GM18909 (cell line): ENCODE results near the gene RFXAP.
A peak's percentile ranks its signal among the peaks of the same experiment; 100 is the strongest.
"Not testable (repeated sequence)": the region's sequence is repeated elsewhere in the genome, so short reads cannot be mapped to it uniquely, and the experiment has no call there.

Source experiments
- ATAC-seq: cut with Tn5 transposase; IDR thresholded peaks from one replicate; pipeline ENCODE4 v1.9.1; 2021; ENCODE audit warnings: mild to moderate bottlenecking; ENCODE audit not compliant: unreplicated experiment, poor library complexity

The RFXAP gene, protein sequence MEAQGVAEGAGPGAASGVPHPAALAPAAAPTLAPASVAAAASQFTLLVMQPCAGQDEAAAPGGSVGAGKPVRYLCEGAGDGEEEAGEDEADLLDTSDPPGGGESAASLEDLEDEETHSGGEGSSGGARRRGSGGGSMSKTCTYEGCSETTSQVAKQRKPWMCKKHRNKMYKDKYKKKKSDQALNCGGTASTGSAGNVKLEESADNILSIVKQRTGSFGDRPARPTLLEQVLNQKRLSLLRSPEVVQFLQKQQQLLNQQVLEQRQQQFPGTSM

DNA sequence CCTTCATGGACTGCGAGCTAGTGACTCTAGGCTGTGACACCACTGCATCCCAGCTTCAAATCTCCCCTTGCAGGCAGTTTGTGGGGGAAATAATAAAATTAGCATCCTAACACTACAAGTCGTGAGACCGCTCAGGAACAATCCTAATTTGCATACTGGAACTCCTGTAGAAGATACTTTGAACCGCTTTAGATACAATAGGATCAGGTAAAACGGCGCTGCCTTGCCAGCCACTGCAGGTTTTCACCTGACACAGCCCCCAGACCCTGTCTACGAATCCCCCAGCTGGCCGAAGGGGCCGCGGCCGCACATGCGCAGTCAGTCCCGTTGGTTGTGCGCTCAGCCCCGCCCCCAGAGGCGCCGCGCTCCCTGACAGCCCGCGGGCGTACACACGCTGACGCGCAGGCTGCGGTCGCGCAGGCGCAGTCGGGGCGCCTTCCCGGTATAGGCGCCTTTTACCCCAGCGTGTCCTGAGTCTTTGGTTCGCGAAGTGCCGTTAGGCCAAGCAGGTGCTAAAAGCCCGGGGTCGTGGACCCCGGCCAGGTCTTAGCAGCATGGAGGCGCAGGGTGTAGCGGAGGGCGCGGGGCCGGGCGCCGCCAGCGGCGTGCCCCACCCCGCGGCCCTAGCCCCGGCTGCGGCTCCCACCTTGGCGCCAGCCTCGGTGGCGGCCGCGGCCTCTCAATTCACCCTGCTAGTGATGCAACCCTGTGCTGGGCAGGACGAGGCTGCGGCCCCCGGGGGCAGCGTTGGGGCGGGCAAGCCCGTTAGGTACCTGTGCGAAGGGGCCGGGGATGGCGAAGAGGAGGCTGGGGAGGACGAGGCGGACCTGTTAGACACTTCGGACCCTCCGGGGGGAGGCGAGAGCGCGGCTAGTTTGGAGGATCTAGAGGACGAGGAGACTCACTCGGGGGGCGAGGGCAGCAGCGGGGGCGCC lies at the start of gene RFXAP:
RFXAP (plus strand) TSS at position 419 of the 935 bp plus-strand sequence; CDS start at position 555, 136 bp downstream.
- peak; percentile 90 for ATAC-seq

DNA sequence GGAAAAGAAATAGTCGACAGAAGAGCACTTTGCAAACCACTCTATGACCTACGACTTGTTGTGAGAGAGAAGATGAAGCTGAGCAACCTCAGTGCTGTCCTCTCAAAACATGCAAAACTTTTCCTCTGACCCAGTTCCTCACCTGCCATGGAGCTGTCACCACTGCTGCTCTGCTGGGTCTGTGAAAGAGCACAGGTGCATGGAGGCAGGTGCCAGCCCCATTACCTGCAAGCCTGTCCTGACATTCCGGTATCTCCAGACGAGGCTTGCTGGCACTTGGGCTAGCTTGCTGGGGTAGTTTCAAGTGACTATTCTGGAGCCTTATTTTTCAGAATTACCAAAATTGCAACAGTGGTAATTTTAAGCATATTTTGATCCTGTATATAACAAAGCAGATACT lies 49.5 kb upstream of the RFXAP start:
- no peak for ATAC-seq

DNA sequence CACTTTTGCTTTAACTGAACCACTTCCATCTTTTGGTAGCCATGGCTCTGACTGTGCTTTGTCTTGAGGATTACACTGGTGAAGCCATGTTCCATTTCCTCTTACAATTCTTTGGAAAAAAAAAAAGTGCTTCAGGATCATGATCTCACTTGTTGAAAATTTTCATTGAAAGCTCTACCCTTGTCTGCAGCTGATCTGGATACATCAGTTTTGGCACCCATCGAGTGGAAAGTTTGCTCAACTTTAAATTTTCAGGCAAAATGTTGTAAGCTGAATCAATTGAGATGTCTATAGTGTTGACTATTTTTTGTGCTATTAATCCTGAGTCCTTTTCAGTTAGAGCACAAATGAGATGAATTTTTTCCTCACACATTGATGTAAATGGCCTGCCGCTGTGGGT lies 48.3 kb upstream of the RFXAP start:
- ATAC-seq: no peak

DNA sequence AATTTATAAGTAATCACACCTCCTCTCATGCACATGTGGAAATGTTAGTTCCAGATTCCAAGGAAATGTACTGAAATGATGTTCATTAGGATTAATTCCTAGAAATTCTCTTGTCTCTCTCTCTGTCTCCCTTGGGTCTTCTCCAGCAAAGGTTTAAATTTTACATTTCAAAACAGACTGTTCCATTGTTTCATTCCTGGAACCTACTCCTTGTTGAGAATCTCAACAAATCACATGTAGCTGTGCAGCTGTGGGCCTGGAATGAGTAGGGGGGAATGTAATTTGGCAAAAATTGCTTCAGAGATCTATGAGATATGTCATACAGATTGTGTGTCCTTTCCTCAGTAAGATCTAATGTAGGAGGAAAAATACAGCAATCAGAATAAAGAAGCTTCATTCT lies 46.2 kb upstream of the RFXAP start:
- no peak for ATAC-seq

DNA sequence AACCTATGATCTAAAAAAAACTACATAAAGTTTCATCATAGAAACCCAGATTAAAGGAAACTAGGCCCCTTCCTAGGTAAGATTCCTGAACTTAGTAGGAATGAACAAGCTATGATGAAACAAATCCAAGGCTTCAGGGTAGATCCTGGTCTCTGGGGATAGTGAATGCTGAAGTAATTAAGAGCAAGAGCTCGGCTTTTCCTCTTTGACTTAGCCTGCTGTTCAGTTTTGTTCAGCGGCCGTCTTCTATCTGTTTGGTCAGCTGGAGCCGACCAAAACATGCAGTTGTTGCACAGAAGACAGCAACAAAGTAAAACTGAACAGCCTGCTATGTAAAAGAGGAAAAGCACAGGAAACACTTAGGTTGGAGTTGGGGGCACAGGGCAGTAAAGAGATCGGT lies 44.1 kb upstream of the RFXAP start:
- ATAC-seq: no peak

DNA sequence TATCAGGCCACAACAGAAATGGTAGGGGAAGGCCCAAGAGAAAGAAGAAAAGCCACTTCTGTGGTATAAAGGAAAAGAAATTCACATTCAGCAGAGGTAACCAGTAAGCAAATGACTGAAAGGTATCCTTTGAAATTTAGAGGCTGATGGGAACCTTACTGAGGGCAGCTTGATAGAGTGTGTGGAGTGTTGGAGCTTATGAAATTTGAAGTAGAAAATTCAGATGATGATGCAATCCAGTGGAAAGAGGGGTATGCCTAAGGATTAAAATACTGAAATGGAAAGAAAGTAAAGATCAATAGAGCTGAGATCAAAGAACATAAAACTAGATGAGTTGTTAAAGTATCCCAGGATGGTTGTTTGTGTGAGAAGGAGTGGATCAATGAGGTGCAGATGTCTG lies 42.8 kb upstream of the RFXAP start:
- ATAC-seq: no peak

DNA sequence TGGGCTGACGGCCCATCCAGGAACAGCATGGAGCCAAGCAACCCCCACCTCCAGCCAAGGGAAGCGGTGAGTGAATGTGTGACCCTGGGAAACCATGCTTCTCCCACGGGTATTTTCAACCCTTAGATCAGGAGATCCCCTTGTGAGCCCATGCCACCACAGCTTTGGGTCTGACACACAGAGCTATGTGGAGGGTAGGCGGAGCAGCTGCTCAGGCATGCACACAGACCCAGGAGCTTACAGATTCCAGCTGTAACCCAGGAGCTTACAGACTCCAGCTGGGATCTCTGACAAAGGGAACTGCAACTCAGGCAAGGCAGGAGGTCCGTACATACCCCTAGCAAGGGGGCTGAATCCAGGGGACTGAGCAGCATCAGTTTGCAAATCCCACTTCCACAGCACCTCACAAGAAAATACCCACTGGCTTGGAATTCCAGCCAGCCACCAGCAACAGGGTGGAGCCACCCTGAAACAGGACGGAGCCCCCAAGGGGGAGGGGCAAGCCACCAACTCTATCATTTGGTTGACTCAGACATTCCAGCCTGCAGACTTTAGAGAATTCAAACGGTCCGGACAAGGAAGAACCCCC lies 40.8 kb upstream of the RFXAP start:
- no peak for ATAC-seq

DNA sequence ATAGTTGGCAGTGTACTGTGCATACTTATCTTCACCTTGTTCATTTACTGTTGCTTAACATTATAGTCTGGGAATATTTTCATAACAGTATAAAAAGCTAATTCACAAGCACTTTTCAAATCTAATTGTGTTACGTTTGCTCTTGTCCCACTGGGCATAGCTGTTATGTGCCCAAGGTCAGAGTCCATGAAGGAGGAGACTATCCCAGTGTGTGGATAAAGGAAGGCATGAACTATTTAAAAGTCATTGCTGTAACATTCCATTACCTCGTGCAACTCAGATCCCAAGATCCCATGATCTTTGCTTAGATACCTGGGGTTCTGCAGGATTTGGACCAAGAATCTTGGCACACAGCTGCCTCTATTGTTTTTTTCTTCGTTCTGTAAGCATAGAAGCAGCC lies 35.1 kb upstream of the RFXAP start:
- ATAC-seq: no peak

DNA sequence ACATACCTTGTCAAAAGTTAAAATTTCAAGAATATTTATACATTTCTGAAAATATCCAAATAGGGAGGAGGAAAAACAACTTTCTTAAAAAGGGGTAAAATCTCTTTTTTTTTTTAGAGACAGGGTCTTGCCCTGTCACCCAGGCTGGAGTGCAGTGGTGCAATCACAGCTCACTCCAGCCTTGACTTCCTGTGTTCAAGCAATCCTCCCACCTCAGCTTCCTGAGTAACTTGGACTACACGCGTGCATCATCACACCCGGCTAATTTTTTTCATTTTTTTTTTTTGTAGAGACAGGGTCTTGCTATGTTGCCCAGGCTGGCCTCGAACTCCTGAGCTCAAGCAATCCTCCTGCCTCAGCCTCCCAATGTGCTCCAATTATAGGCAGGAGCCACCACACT lies 32.8 kb upstream of the RFXAP start:
- not testable (repeated sequence) for ATAC-seq

DNA sequence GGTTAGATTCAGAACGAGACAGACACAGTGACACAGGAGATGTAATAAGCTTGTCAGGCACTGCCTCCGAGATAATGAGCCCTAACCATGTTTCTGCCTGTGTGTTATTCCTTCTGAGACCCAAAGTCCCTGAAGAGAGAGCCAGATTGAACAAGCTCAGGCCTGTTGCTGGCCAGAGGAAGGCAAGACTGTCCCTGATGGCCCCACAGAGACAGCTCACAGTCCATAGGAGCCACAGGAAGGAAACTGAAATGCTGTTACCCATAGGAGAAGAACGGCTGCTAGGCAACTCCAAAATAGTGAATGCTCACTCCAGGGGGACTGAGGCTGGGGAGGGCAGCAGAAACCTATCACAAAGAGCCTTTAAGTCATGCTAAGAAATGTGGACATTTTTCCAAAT lies 31.8 kb upstream of the RFXAP start:
- ATAC-seq: no peak

DNA sequence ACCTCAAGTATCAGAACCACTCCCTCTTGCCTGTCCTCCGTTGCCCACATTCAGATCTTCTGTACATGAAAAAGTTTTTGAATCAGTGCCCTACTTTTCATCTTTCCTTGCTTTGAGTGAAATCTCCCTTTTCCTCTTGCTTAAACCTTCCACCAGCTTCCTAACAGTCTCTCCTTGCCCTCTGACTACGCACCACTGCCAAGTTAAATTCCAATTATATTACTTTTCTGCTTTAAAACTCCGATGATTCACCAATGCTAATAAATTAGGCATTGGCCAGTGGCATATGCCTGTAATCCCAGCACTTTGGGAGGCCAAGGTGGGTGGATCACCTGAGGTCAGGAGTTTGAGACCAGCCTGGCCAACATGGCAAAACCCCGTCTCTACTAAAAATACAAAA lies 30.7 kb upstream of the RFXAP start:
- ATAC-seq: no peak

DNA sequence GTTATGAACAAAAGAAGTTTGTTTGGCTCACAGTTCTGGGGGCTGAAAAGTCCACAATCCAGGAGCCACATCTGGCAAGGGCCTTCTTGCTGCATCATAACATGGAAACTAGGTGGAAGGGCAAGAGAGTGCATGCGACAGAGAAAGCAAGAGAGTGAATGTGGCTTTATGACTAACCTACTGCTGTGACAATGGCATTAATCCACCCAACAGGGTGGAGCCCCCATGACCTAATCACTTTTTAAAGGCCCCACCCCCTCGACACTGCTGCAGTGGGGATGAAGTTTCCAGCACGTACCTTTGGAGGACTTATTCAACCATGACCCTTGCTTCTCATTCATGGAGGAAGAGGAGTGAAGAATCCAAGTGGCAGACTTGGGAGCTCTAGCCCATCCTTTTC lies 30.0 kb upstream of the RFXAP start:
- no peak for ATAC-seq

DNA sequence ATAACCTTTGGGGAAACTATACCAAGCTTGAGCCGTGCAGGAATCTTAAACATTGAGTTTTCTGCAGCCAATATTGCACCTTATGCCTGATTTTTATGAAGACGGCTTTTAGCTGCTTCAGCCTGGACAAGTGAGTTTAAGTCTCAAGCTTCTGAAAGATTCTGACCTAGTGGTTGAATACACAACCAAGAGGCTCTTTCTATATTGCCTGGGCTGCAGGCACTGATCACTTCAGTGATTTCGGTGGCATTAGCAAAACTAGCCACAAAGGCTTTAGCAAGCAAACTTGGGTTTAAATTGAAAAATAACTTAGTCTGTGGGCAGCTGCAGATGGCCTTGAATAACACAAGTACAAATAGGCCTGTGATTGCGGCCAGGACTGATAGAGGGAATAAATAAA lies 29.3 kb upstream of the RFXAP start:
- no peak for ATAC-seq

DNA sequence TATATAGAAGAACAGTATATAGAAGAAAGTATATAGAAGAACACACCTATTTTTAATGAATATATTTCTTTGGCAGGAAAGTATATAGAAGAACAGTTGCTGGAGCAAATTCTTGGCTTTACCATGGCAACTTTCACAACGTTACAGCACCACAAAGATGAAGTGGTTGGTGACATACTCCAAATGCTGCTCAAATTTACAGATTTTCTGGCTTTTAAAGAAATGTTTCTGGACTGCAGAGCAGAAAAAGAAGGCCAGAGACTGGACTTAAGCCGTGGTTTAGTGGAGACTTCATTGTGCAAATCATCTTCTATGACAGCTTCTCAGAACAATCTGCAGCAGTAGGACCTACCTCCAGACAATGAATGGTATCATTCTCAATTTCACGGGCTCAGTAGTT lies 24.3 kb upstream of the RFXAP start:
- ATAC-seq: no peak

DNA sequence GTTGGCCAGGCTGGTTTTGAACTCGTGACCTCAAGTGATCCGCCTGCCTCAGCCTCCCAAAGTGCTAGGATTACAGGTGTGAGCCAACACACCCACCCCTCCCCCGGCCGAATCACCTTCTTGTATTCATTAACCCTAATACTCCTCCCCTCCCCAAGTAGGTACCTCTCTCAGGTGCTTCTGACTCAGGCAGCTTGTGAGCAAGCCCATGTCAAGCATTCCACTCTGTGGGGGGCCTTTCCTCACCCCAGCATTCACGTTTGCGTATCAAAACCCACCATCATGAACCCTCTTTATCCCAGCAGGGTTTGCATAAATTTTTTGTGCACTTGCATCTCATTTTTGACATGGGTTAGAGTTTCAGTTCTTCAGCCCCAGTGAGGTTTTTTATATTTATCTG lies 23.6 kb upstream of the RFXAP start:
- ATAC-seq: no peak

DNA sequence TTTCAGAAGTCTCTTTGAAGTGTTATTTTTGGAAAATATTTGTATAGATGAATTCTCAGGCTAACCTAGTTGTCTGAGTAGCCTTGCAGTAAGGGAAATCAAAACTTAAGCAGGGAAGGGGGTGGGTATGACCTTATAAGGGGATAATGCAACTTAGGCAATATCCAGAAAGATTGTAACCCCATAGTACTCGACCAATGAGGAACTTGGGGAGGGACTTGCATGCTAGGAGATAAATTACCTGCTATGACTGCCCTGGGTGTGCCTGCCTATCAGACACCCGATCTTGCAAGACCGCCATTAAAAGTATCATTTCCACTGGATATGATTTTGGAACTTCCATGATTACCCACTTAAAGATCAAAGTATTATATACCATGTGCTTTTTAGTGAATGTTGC lies 23.0 kb upstream of the RFXAP start:
- ATAC-seq: no peak

DNA sequence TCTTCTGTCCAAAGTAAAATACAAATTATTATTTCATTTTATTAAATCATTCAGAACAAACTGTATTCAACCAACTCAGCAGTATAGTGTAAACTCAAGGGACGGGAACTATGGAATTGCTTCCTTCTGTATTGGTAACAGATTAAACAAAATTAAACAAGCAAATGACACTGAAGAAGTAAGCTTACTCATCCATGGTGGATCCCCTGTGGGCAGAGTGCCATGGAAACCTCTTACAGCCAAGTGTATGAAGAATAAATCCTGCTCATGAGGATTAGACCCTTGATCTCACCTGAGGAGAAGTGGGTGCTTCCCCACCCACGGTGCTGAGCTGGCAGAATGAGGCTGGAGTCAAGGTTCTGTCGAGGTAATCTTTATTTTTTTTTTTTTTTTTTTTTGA lies 18.0 kb upstream of the RFXAP start:
- ATAC-seq: no peak

DNA sequence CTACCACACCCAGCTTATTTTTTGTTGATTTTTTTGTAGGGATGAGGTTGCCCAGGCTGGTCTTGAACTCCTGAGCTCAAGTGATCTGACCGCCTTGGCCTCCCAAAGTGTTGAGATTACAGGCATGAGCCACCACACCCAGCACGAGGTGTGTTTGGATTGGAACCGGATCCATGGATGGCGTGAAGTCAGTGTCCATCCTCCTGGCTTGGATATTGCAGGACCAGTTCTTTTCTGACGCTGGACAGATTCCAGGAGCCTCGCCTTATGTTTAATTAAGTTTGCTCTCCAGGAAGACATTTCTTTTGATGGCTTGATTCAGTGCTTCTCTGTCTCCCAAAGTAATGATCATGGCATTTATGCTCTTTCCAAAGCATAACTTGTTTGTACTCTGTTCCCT lies 14.4 kb upstream of the RFXAP start:
- ATAC-seq: no peak

DNA sequence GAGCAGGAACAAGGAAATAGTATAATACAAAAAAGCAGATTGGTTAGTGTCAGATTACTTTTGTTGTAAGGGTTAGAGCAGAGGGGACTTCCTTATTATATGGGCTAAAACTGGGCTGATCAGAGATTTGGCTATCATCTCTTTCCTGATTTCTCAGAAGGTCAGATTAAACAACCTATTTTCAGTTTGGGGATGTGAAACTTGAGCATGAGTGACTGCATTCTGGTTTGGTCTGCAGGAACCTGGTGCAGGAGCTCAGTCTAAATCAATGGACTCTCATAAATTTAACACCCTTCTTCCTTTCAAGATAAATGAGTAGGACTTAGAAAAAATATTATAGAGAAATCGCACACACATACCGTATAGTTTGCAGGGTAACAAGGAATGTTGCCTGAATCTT lies 12.9 kb upstream of the RFXAP start:
- ATAC-seq: peak; percentile 53

DNA sequence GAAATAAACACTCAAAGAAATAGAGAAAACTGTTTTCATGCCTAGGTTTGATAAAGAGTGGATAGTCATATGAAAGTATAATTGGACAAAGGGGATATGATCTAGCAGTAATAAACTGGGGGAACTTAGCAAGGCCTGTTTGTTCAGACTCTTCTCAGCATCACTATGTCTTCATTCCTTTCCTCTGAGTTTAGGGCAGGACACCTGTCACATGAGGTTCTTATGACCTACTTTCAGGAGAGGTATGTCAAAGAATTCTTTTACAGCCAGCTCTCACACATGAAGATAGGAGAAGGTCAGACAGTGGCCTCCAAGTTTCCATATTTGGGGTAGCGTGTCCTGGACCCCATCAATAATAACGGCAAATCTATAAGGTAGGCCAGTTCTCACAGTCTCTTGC lies 11.4 kb upstream of the RFXAP start:
- no peak for ATAC-seq

DNA sequence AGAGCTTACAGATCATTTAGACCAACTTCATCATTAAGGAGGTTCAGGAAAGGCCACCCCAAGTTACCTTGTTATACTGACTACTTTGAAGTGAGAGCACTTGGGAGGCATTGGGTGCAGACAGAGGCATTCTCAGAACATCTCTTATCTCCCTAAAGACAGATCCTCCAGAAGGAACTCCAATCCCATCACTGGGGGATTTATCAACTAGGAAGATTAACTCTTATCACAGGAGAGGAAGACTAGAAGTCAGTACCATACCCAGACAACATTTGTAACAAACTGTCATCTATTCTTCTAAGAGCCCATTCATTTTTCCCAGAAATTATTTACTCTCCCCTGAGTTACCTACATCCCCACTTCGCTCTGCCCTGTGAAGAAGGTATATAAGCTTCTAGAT lies 5.8 kb upstream of the RFXAP start:
- no peak for ATAC-seq
